ENCODE data around the gene DISC1. TPM values are rescaled to one million over a fixed set of nuclear protein-coding genes. Genes with fewer than 3 reads are reported as not detected.

DISC1 gene
- total RNA-seq, 1 experiment from 2014 or later: 13.5 TPM

- Mint-ChIP-seq H3K27me3 (ENCODE audit: insufficient read depth, unreplicated experiment) (no peaks in the 10 kb centered on the region), H3K9me3 (ENCODE audit: unreplicated experiment) (peaks cover under 1% of the 10 kb centered on the region)
These were observed 181.0 kb downstream of the DISC1 start for GRCh38 chr1:231807541-231807940.

GRCh38 chr1:231808116-231808515 is 181.5 kb downstream of the DISC1 start:
- no peak overlapping the region for H3K4me3 ChIP-seq (ENCODE audit: low read depth, low read length)
- no peaks in the 10 kb centered on the region for H3K27me3 ChIP-seq (replicated peaks; ENCODE audit: control insufficient read depth, insufficient read depth, low read length)
- DNase-seq: no peak
- CTCF ChIA-PET: no interaction called here
- no TSS peak for BruUV-seq (replicated peaks)
- no peaks in the 10 kb centered on the region for H3K36me3 Mint-ChIP-seq (ENCODE audit: insufficient read depth, unreplicated experiment)
- intact Hi-C loops (cut with micrococcal nuclease; ENCODE audit: unreplicated experiment): no loop called here
- no peak overlapping the region for H3K4me3 Mint-ChIP-seq (ENCODE audit: unreplicated experiment)
- H3K9me3 ChIP-seq: no peaks in the 10 kb centered on the region
- POLR2A ChIA-PET: no interaction called here
- peaks cover 6% of the 10 kb centered on the region for H3K9me3 Mint-ChIP-seq (ENCODE audit: unreplicated experiment)
- H3K4me1 Mint-ChIP-seq (ENCODE audit: low read depth, unreplicated experiment): no peaks in the 10 kb centered on the region
- no peaks in the 10 kb centered on the region for H3K27me3 Mint-ChIP-seq (ENCODE audit: insufficient read depth, unreplicated experiment)
- no peak overlapping the region for H3K27ac Mint-ChIP-seq (ENCODE audit: unreplicated experiment)
- TF ChIP-seq CTCF (IDR thresholded peaks at IDR 0.05; ENCODE audit: insufficient read depth in 1 of 2, low read depth in 1 of 2, low read length in 1 of 2, severe bottlenecking in 1 of 2, unreplicated experiment in 1 of 2): no peak
- H3K36me3 ChIP-seq (ENCODE audit: control insufficient read depth, insufficient read depth, low read length): no peaks in the 10 kb centered on the region
- H3K4me1 ChIP-seq: no peaks in the 10 kb centered on the region

More at GRCh38 chr1:231807541-231807940, 181.0 kb downstream of the DISC1 start:
- POLR2A ChIA-PET: no interaction called here
- Histone ChIP-seq H3K27me3 (replicated peaks; ENCODE audit: control insufficient read depth, insufficient read depth, low read length) (no peaks in the 10 kb centered on the region), H3K36me3 (ENCODE audit: control insufficient read depth, insufficient read depth, low read length) (no peaks in the 10 kb centered on the region), H3K4me1 (no peaks in the 10 kb centered on the region), H3K4me3 (ENCODE audit: low read depth, low read length) (no peak overlapping the region), H3K9me3 (no peaks in the 10 kb centered on the region)
- Mint-ChIP-seq H3K27ac (ENCODE audit: unreplicated experiment) (no peak overlapping the region), H3K36me3 (ENCODE audit: insufficient read depth, unreplicated experiment) (no peaks in the 10 kb centered on the region), H3K4me1 (ENCODE audit: low read depth, unreplicated experiment) (no peaks in the 10 kb centered on the region), H3K4me3 (ENCODE audit: unreplicated experiment) (no peak overlapping the region)
- no peak for TF ChIP-seq CTCF (IDR thresholded peaks at IDR 0.05; ENCODE audit: insufficient read depth in 1 of 2, low read depth in 1 of 2, low read length in 1 of 2, severe bottlenecking in 1 of 2, unreplicated experiment in 1 of 2)
- no TSS peak for BruUV-seq (replicated peaks)
- intact Hi-C loops (cut with micrococcal nuclease; ENCODE audit: unreplicated experiment): no loop called here
- no peak for DNase-seq
- CTCF ChIA-PET: no interaction called here

- no peak overlapping the region for H3K27ac Mint-ChIP-seq (ENCODE audit: unreplicated experiment)
- peaks cover 12% of the 10 kb centered on the region for H3K9me3 Mint-ChIP-seq (ENCODE audit: unreplicated experiment)
- TF ChIP-seq CTCF (IDR thresholded peaks at IDR 0.05; ENCODE audit: insufficient read depth in 1 of 2, low read depth in 1 of 2, low read length in 1 of 2, severe bottlenecking in 1 of 2, unreplicated experiment in 1 of 2): no peak
- no peaks in the 10 kb centered on the region for H3K4me1 Mint-ChIP-seq (ENCODE audit: low read depth, unreplicated experiment)
- Histone ChIP-seq H3K4me3 (ENCODE audit: low read depth, low read length) (no peak overlapping the region), H3K4me1 (no peaks in the 10 kb centered on the region), H3K9me3 (no peaks in the 10 kb centered on the region), H3K36me3 (ENCODE audit: control insufficient read depth, insufficient read depth, low read length) (no peaks in the 10 kb centered on the region), H3K27me3 (replicated peaks; ENCODE audit: control insufficient read depth, insufficient read depth, low read length) (no peaks in the 10 kb centered on the region)
- intact Hi-C loops (cut with micrococcal nuclease; ENCODE audit: unreplicated experiment): no loop called here
- BruUV-seq (replicated peaks): no TSS peak
- H3K27me3 Mint-ChIP-seq (ENCODE audit: insufficient read depth, unreplicated experiment): no peaks in the 10 kb centered on the region
- no peak for DNase-seq
- H3K4me3 Mint-ChIP-seq (ENCODE audit: unreplicated experiment): no peak overlapping the region
- ChIA-PET POLR2A (no interaction called here), CTCF (no interaction called here)
- H3K36me3 Mint-ChIP-seq (ENCODE audit: insufficient read depth, unreplicated experiment): peaks cover 6% of the 10 kb centered on the region
These were observed 182.4 kb downstream of the DISC1 start for GRCh38 chr1:231808990-231809389.

All from Caco-2 (cell line).